ENCODE results near the gene CCDC88B.

DNA sequence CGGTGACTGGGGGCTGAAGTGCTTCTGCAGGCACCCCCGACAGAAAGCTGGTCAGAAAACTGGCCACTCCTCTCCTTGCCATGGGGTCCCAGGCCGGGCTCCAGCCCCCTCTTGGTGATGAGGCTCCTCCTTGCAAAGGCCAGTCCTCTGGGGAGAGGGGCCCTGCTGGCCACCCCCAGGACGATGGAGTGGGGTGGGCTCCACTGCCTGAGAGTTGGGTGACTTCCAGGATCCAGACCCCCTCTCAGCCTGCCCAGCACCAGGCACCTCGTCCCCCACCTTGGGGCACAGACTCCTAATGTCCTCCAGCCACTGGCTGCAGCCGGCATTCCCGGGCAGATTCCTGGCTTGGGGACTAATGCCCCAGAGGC is 18.5 kb downstream of the CCDC88B start:
- TF ChIP-seq, protein P1, sequence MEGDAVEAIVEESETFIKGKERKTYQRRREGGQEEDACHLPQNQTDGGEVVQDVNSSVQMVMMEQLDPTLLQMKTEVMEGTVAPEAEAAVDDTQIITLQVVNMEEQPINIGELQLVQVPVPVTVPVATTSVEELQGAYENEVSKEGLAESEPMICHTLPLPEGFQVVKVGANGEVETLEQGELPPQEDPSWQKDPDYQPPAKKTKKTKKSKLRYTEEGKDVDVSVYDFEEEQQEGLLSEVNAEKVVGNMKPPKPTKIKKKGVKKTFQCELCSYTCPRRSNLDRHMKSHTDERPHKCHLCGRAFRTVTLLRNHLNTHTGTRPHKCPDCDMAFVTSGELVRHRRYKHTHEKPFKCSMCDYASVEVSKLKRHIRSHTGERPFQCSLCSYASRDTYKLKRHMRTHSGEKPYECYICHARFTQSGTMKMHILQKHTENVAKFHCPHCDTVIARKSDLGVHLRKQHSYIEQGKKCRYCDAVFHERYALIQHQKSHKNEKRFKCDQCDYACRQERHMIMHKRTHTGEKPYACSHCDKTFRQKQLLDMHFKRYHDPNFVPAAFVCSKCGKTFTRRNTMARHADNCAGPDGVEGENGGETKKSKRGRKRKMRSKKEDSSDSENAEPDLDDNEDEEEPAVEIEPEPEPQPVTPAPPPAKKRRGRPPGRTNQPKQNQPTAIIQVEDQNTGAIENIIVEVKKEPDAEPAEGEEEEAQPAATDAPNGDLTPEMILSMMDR (conservative IDR thresholded peaks at IDR 0.05; ENCODE audit: low read length): no peak
- TF ChIP-seq EZH2phosphoT487 (IDR thresholded peaks at IDR 0.05; ENCODE audit: borderline replicate concordance): no peak
